CD4-positive, alpha-beta memory T cell (primary cell): ENCODE measurements around the gene GPX2. TPM values are rescaled to one million over a fixed set of nuclear protein-coding genes. Genes with fewer than 3 reads are reported as not detected.

Source experiments
- CTCF ChIA-PET: fragments of 350-600 bp; sonication (Branson Sonifier 250); formaldehyde crosslinking; loops from one replicate; lab custom pipeline; 2021; ENCODE audit warnings: inconsistent platforms; ENCODE audit not compliant: partially characterized antibody; lab: Charles Lee
- POLR2A ChIA-PET: fragments of 350-600 bp; sonication (Branson Sonifier 250); formaldehyde crosslinking; loops from one replicate; lab custom pipeline; 2021; ENCODE audit not compliant: partially characterized antibody; lab: Charles Lee
- DNase-seq, 5 donors: peaks; one replicate each; pipeline versions ENCODE4 v3.0.0 to v3.0.0-alpha.2; 2020 to 2022; ENCODE audit warnings: mixed read lengths in 1 of 5
- H3K27ac ChIP-seq: one replicate; pipeline ENCODE4 v1.7.0; 2013; ENCODE audit warnings: low read depth, low read length
- H3K27me3 ChIP-seq: 2 replicates; pipeline ENCODE4 v1.7.0; 2013; ENCODE audit warnings: mild to moderate bottlenecking, low read length, moderate library complexity; ENCODE audit not compliant: insufficient read depth
- H3K36me3 ChIP-seq: 2 replicates; pipeline ENCODE4 v1.7.0; 2013; ENCODE audit warnings: mild to moderate bottlenecking, low read length, moderate library complexity; ENCODE audit not compliant: insufficient read depth
- H3K4me1 ChIP-seq: 2 replicates; pipeline ENCODE4 v1.7.0; 2013; ENCODE audit warnings: mild to moderate bottlenecking, low read length, moderate library complexity; ENCODE audit not compliant: insufficient read depth
- H3K4me3 ChIP-seq, 2 donors: one replicate each; pipeline ENCODE4 v1.7.0; 2013; ENCODE audit warnings: low read length in 2 of 2, mild to moderate bottlenecking in 1 of 2
- H3K9me3 ChIP-seq, 2 donors: one replicate each; pipeline ENCODE4 v1.7.0; 2013; ENCODE audit warnings: low read length in 2 of 2, control low read depth in 1 of 2; ENCODE audit not compliant: control insufficient read depth in 1 of 2
- H3K27ac Mint-ChIP-seq, 7 donors: one replicate each; pipeline ENCODE4 v1.8.0; 2020 to 2021; ENCODE audit warnings: mixed read lengths in 7 of 7, mild to moderate bottlenecking in 6 of 7, inconsistent platforms in 3 of 7, moderate library complexity in 3 of 7
- H3K27me3 Mint-ChIP-seq, 2 donors: one replicate each; pipeline ENCODE4 v1.8.0; 2020 to 2021; ENCODE audit warnings: mixed read lengths in 2 of 2
- H3K36me3 Mint-ChIP-seq, 2 donors: one replicate each; pipeline ENCODE4 v1.8.0; 2020 to 2021; ENCODE audit warnings: mixed read lengths in 2 of 2, inconsistent platforms in 1 of 2, mild to moderate bottlenecking in 1 of 2
- H3K4me1 Mint-ChIP-seq, 4 donors: one replicate each; pipeline ENCODE4 v1.8.0; 2020 to 2021; ENCODE audit warnings: mixed read lengths in 4 of 4, mild to moderate bottlenecking in 1 of 4
- H3K4me3 Mint-ChIP-seq, 8 donors: one replicate each; pipeline ENCODE4 v1.8.0; 2020 to 2021; ENCODE audit warnings: mixed read lengths in 8 of 8, mild to moderate bottlenecking in 7 of 8, moderate library complexity in 6 of 8, inconsistent platforms in 3 of 8
- H3K9me3 Mint-ChIP-seq, 8 donors: one replicate each; pipeline ENCODE4 v1.8.0; 2020 to 2021; ENCODE audit warnings: mixed read lengths in 8 of 8, mild to moderate bottlenecking in 5 of 8, inconsistent platforms in 3 of 8, moderate library complexity in 1 of 8
- intact Hi-C: fragments of 100-400 bp; cut with micrococcal nuclease; formaldehyde crosslinking; loops from one replicate; pipeline ENCODE4 v1.15.1; 2023
- polyA plus RNA-seq, 2 donors: library from polyadenylated mRNA; unstranded; fragments of 300-500 nt; fragmentation: Illumina TruSeq; gene quantifications; one replicate each; pipeline ENCODE4 v1.2.3, GENCODE V29; 2021
- total RNA-seq, 2 experiments: library from RNA; stranded (reverse); gene quantifications; one replicate each; pipeline ENCODE4 v1.2.3, GENCODE V29; 2021

Gene GPX2
- total and polyA plus RNA-seq, 4 experiments from 2014 or later, result not detected

DNA sequence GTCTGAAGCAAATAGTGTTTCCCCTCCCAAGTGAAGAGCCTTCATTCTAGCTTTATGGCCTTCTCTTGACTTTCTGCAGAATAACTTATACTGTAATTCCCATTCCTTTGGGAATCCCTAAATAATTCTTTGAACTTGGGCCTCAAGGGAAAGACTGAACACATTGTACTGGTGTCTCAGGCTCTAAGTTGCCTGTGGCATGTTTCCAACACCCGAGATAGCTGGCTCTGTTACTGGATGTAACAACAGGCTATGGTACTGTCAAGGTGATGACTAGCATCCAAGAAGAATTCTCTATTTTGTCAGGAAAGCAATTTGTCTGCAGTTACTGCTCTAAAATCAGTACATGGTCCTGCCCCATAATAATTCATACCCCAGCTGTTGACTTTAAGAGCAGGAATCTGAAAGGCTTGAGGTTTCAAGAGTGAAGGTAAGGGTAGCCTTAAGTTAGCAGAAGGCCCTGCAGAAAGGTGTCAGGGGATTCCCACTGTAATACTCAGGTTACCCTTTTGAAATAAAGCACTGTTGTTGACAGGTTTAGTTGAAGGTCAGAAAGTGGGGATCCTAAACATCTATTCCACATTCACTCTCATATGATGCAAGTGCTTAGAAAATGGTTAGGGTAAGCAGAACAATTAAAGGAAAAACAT is 5.2 kb downstream of the GPX2 start:
- peak overlapping the region in 1 of 8 donors; percentile 46 for H3K4me3 Mint-ChIP-seq
- intact Hi-C loops, result no loop called here
- Histone ChIP-seq H3K4me1 (peaks cover 21% of the 10 kb centered on the region), H3K27me3 (no peaks in the 10 kb centered on the region), H3K9me3 (no peaks in the 10 kb centered on the region), H3K36me3 (peaks cover 33% of the 10 kb centered on the region), H3K4me3 (no peak overlapping the region), H3K27ac (no peak overlapping the region)
- peaks cover 57 to 84% of the 10 kb centered on the region in 2 donors for H3K36me3 Mint-ChIP-seq
- CTCF ChIA-PET, result interaction anchor here (0.9 to 2.3 kb wide), 6 partner anchors 9 to 114 kb away, joined by 3 to 19 read pairs (median 4); no protein-coding TSS in a partner anchor
- no peaks in the 10 kb centered on the region for H3K9me3 Mint-ChIP-seq
- no peak for DNase-seq
- peak overlapping the region; percentile 19 to 87 (median 70) for H3K27ac Mint-ChIP-seq
- H3K4me1 Mint-ChIP-seq, result peaks cover 38 to 86% (median 57%) of the 10 kb centered on the region in 4 donors
- POLR2A ChIA-PET, result interaction anchor here (0.8 to 2.2 kb wide), 4 partner anchors 9 to 49 kb away, joined by 3 to 5 read pairs (median 3); no protein-coding TSS in a partner anchor
- no peaks in the 10 kb centered on the region for H3K27me3 Mint-ChIP-seq

DNA sequence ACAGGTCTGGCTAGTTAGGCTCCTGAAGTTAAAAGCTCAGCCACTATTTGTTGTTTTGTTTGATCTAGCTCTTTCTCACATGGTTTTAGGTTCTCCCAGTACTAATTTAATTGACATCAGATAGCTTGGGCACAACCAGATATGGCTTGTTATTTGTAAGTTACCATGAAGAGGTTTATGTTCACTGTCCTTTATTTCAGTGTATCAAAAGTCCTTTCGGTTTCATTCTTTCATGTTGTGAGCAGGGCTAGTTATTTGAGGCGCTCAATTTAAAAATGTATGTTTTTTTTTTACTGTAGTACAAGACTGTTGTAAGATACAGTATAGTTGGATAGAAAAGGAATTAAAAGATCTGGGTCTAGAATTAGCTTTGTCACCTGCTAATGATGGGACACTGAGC is 7.0 kb downstream of the GPX2 start:
- peaks cover 38% of the 10 kb centered on the region for H3K36me3 ChIP-seq
- H3K27ac Mint-ChIP-seq, result peak overlapping the region; percentile 25 to 86 (median 59)
- H3K4me1 ChIP-seq, result peaks cover 38% of the 10 kb centered on the region
- H3K9me3 ChIP-seq, result no peaks in the 10 kb centered on the region
- H3K4me3 ChIP-seq, result no peak overlapping the region
- no peak for DNase-seq
- H3K27me3 Mint-ChIP-seq, result no peaks in the 10 kb centered on the region
- no peaks in the 10 kb centered on the region for H3K9me3 Mint-ChIP-seq
- peaks cover 36 to 76% (median 53%) of the 10 kb centered on the region in 4 donors for H3K4me1 Mint-ChIP-seq
- H3K4me3 Mint-ChIP-seq, result peak overlapping the region in 7 of 8 donors; percentile 55 to 76 (median 62)
- ChIA-PET POLR2A (interaction anchor here (1.7 to 2.2 kb wide), 2 partner anchors 11 to 21 kb away, joined by 5 to 11 read pairs; partner anchors contain the start of gene CHURC1), CTCF (interaction anchor here (0.7 to 2.3 kb wide), 4 partner anchors 12 to 112 kb away, joined by 3 to 19 read pairs (median 6); no protein-coding TSS in a partner anchor)
- no peaks in the 10 kb centered on the region for H3K27me3 ChIP-seq
- intact Hi-C loops, result no loop called here
- peaks cover 56 to 76% of the 10 kb centered on the region in 2 donors for H3K36me3 Mint-ChIP-seq
- no peak overlapping the region for H3K27ac ChIP-seq

GRCh38 chr14:64934338-64934929 is 8.1 kb downstream of the GPX2 start:
- no peaks in the 10 kb centered on the region for H3K9me3 ChIP-seq
- H3K4me1 ChIP-seq, result peaks cover 49% of the 10 kb centered on the region
- Mint-ChIP-seq H3K4me1 (peaks cover 36 to 66% (median 48%) of the 10 kb centered on the region in 4 donors), H3K4me3 (no peak overlapping the region), H3K36me3 (peaks cover 57 to 69% of the 10 kb centered on the region in 2 donors), H3K27ac (peak overlapping the region in 6 of 7 donors; percentile 14 to 86 (median 36)), H3K27me3 (no peaks in the 10 kb centered on the region), H3K9me3 (no peaks in the 10 kb centered on the region)
- peaks cover 38% of the 10 kb centered on the region for H3K36me3 ChIP-seq
- ChIA-PET CTCF (interaction anchor here (1.4 kb wide), 1 partner anchor 8 kb away, joined by 3 read pairs; the partner anchor contains the start of gene GPX2), POLR2A (no interaction called here)
- intact Hi-C loops, result no loop called here
- H3K27ac ChIP-seq, result no peak overlapping the region
- no peak overlapping the region for H3K4me3 ChIP-seq
- DNase-seq, result no peak
- no peaks in the 10 kb centered on the region for H3K27me3 ChIP-seq

GRCh38 chr14:64932231-64932630 is 10.3 kb downstream of the GPX2 start:
- H3K27ac ChIP-seq, result no peak overlapping the region
- no peaks in the 10 kb centered on the region for H3K9me3 Mint-ChIP-seq
- H3K4me3 ChIP-seq, result no peak overlapping the region
- no peaks in the 10 kb centered on the region for H3K27me3 Mint-ChIP-seq
- intact Hi-C loops, result no loop called here
- H3K27me3 ChIP-seq, result no peaks in the 10 kb centered on the region
- POLR2A ChIA-PET, result interaction anchor here (1.6 kb wide), 1 partner anchor 18 kb away, joined by 7 read pairs; the partner anchor contains the start of gene CHURC1
- no peaks in the 10 kb centered on the region for H3K9me3 ChIP-seq
- no peak overlapping the region for H3K4me3 Mint-ChIP-seq
- no peak for DNase-seq
- CTCF ChIA-PET, result interaction anchor here (1.3 kb wide), 1 partner anchor 17 kb away, joined by 4 read pairs; no protein-coding TSS in a partner anchor
- peak overlapping the region in 4 of 7 donors; percentile 50 to 65 (median 52) for H3K27ac Mint-ChIP-seq
- peaks cover 46 to 53% of the 10 kb centered on the region in 2 donors for H3K36me3 Mint-ChIP-seq
- peaks cover 25 to 49% (median 35%) of the 10 kb centered on the region in 4 donors for H3K4me1 Mint-ChIP-seq
- H3K36me3 ChIP-seq, result peaks cover 30% of the 10 kb centered on the region
- peaks cover 70% of the 10 kb centered on the region for H3K4me1 ChIP-seq

DNA sequence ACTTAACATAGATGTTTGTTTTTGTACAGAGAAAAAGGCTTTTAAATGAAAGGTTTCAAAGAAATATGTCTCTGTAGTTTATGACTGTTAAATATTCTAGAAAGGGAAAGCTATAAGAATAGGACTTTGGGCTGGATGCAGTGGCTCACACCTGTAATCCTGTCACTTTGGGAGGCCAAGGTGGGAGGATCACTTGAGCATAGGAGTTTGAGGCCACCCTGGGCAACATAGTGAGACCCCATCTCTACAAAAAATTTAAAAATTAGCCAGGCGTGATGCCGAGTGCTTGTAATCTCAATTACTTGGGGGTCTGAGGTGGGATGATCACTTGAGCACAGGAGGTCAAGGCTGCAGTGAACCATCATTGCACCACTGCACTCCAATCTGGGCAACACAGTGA is 11.4 kb downstream of the GPX2 start:
- Histone ChIP-seq H3K27ac (peak overlapping the region; percentile 19), H3K9me3 (no peaks in the 10 kb centered on the region), H3K4me3 (no peak overlapping the region), H3K4me1 (peaks cover 78% of the 10 kb centered on the region), H3K36me3 (peaks cover 34% of the 10 kb centered on the region), H3K27me3 (no peaks in the 10 kb centered on the region)
- ChIA-PET CTCF (interaction anchor here (1.3 to 1.5 kb wide), 2 partner anchors 11 to 16 kb away, joined by 3 to 4 read pairs; partner anchors contain the start of gene GPX2), POLR2A (interaction anchor here (0.9 to 1.6 kb wide), 2 partner anchors 16 to 17 kb away, joined by 4 to 7 read pairs; partner anchors contain the start of gene CHURC1)
- H3K36me3 Mint-ChIP-seq, result peaks cover 45 to 52% of the 10 kb centered on the region in 2 donors
- intact Hi-C loops, result no loop called here
- H3K9me3 Mint-ChIP-seq, result no peaks in the 10 kb centered on the region
- no peak for DNase-seq
- peak overlapping the region in 1 of 8 donors; percentile 34 for H3K4me3 Mint-ChIP-seq
- H3K4me1 Mint-ChIP-seq, result peaks cover 26 to 46% (median 37%) of the 10 kb centered on the region in 4 donors
- H3K27me3 Mint-ChIP-seq, result no peaks in the 10 kb centered on the region
- H3K27ac Mint-ChIP-seq, result peak overlapping the region in 4 of 7 donors; percentile 53 to 95 (median 76)

DNA sequence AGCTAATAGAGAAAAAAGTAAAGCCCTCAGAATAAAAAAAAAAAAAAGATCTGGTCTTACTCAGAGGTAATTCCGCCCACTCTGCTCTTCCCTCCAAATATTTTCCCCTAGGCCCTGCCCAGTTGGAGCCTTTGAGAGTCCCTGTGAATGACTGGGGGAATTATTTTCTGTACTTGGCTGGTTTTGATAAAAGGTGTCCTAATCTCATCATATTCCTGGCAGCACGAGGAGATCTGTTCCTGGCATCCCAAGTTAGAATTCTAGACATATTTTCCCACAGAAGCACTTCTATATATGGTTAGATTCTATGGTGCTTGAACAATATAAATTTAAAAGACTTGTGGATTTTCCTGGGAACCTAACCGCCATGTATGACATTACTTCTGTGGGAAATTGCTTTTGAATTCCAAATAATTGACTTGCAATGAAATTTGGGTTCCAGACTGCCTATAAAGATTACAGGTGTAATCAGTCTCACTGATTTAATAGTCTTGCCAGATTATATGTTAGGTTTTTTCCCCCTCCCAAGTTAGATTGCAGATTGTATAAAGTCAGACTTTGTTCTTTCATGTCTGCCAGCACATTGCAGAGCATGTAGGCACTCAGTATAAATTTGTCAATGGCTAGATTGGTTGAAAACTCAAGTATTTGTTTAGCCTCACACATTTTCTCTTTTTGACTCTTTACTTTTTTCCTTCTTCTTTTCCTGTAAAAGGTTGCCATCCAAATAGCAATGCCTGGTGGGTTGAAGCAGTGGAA is 12.3 kb downstream of the GPX2 start:
- H3K27me3 Mint-ChIP-seq, result no peaks in the 10 kb centered on the region
- no peaks in the 10 kb centered on the region for H3K9me3 ChIP-seq
- no peak overlapping the region for H3K4me3 ChIP-seq
- peaks cover 46 to 52% of the 10 kb centered on the region in 2 donors for H3K36me3 Mint-ChIP-seq
- H3K27ac Mint-ChIP-seq, result peak overlapping the region in 3 of 7 donors; percentile 68 to 95 (median 88)
- peak overlapping the region in 6 of 8 donors; percentile 10 to 68 (median 56) for H3K4me3 Mint-ChIP-seq
- H3K4me1 Mint-ChIP-seq, result peaks cover 20 to 40% (median 31%) of the 10 kb centered on the region in 4 donors
- DNase-seq, result no peak
- peaks cover 40% of the 10 kb centered on the region for H3K36me3 ChIP-seq
- ChIA-PET CTCF (interaction anchor here (1.5 kb wide), 1 partner anchor 12 kb away, joined by 3 read pairs; the partner anchor contains the start of gene GPX2), POLR2A (interaction anchor here (0.6 to 0.9 kb wide), 2 partner anchors 8 to 15 kb away, joined by 4 read pairs; no protein-coding TSS in a partner anchor)
- H3K27ac ChIP-seq, result peak overlapping the region; percentile 19
- no peaks in the 10 kb centered on the region for H3K9me3 Mint-ChIP-seq
- intact Hi-C loops, result no loop called here
- H3K4me1 ChIP-seq, result peaks cover 76% of the 10 kb centered on the region
- H3K27me3 ChIP-seq, result no peaks in the 10 kb centered on the region
